HT1080 (cell line): ENCODE measurements around the gene SOX5. TPM values are rescaled to one million over a fixed set of nuclear protein-coding genes. Genes with fewer than 3 reads are reported as not detected.

ENCODE experiments used
- DNase-seq: peaks from one replicate; pipeline ENCODE4 v3.0.0-alpha.2; 2015; ENCODE audit warnings: low read depth
- polyA plus RNA-seq, 2 experiments: library from polyadenylated mRNA; depleted of rRNA; stranded (reverse); fragments of >200 nt; gene quantifications; 2 replicates each; pipeline ENCODE4 v1.2.3, GENCODE V29; 2015
- total RNA-seq: library from RNA; depleted of rRNA; stranded (reverse); fragments of >200 nt; shearing (Covaris generic); gene quantifications from 2 replicates; pipeline ENCODE4 v1.2.3, GENCODE V29; 2014; rRNA removed

SOX5 gene
- 0.05 and 0.20 TPM in 2 replicates for total RNA-seq
- 0.10 and 0.12 TPM in 2 replicates for polyA plus RNA-seq (2015; cell fraction: cytosol; rRNA removed)
- 0.23 and 0.33 TPM in 2 replicates for polyA plus RNA-seq (2015; cell fraction: nucleus; rRNA removed)

- peak; percentile 5 for DNase-seq
These were observed at the start of gene SOX5 for GRCh38 chr12:23949348-23950209. TSS of gene SOX5 (minus strand) at chr12:23949670. CDS start at chr12:23949601, 69 bp downstream.

GRCh38 chr12:23987046-23987445, 37.6 kb upstream of the SOX5 start:
- no peak for DNase-seq

- no peak for DNase-seq
These were observed 31.4 kb upstream of the SOX5 start for GRCh38 chr12:23980826-23981225.

- no peak for DNase-seq
These were observed 15.3 kb upstream of the SOX5 start for GRCh38 chr12:23964812-23965211.

- DNase-seq, result no peak
These were observed 10.4 kb upstream of the SOX5 start for GRCh38 chr12:23959826-23960225.

GRCh38 chr12:23954332-23954731, 4.9 kb upstream of the SOX5 start:
- DNase-seq, result no peak

- no peak for DNase-seq
These were observed 2.6 kb upstream of the SOX5 start for GRCh38 chr12:23952071-23952470.

GRCh38 chr12:23950775-23951451, 1.4 kb upstream of the SOX5 start:
- no peak for DNase-seq

- DNase-seq, result no peak
These were observed 822 bp upstream of the SOX5 start for GRCh38 chr12:23950210-23950774.

GRCh38 chr12:23948291-23948690, 1.2 kb downstream of the SOX5 start:
- DNase-seq, result no peak

- DNase-seq, result no peak
These were observed 2.1 kb downstream of the SOX5 start for GRCh38 chr12:23947395-23947794.

- DNase-seq, result no peak
These were observed 4.2 kb downstream of the SOX5 start for GRCh38 chr12:23945249-23945648.

- no peak for DNase-seq
These were observed 5.4 kb downstream of the SOX5 start for GRCh38 chr12:23944067-23944466.

- DNase-seq, result no peak
These were observed 6.6 kb downstream of the SOX5 start for GRCh38 chr12:23942841-23943240.

GRCh38 chr12:23941780-23942179, 7.7 kb downstream of the SOX5 start:
- no peak for DNase-seq

GRCh38 chr12:23938422-23938821, 11.0 kb downstream of the SOX5 start:
- DNase-seq, result no peak

GRCh38 chr12:23931176-23931575, 18.3 kb downstream of the SOX5 start:
- DNase-seq, result no peak

- DNase-seq, result no peak
These were observed 18.9 kb downstream of the SOX5 start for GRCh38 chr12:23930599-23930998.

GRCh38 chr12:23929906-23930305, 19.6 kb downstream of the SOX5 start:
- DNase-seq, result no peak

- DNase-seq, result no peak
These were observed 21.6 kb downstream of the SOX5 start for GRCh38 chr12:23927907-23928306.

- no peak for DNase-seq
These were observed 28.2 kb downstream of the SOX5 start for GRCh38 chr12:23921099-23921856.
